ENCODE data around the gene ZFP36L2.
"Not testable (repeated sequence)": the region's sequence is repeated elsewhere in the genome, so short reads cannot be mapped to it uniquely, and the experiment has no call there.

The ZFP36L2 gene

GRCh38 chr2:43207553-43208300, 18.7 kb downstream of the ZFP36L2 start:
- DNase-seq (ENCODE audit: low read depth) = no peak

GRCh38 chr2:43206602-43207001, 19.8 kb downstream of the ZFP36L2 start:
- no peak for DNase-seq (ENCODE audit: low read depth)

- DNase-seq (ENCODE audit: low read depth) = no peak
Observed at GRCh38 chr2:43203373-43203772, 23.0 kb downstream of the ZFP36L2 start.

GRCh38 chr2:43202289-43202688, 24.1 kb downstream of the ZFP36L2 start:
- DNase-seq (ENCODE audit: low read depth) = no peak

- no peak for DNase-seq (ENCODE audit: low read depth)
Observed at GRCh38 chr2:43201497-43201896, 24.9 kb downstream of the ZFP36L2 start.

- DNase-seq (ENCODE audit: low read depth) = no peak
Observed at GRCh38 chr2:43201016-43201415, 25.4 kb downstream of the ZFP36L2 start.

- no peak for DNase-seq (ENCODE audit: low read depth)
Observed at GRCh38 chr2:43199492-43200488, 26.6 kb downstream of the ZFP36L2 start.

- no peak for DNase-seq (ENCODE audit: low read depth)
Observed at GRCh38 chr2:43198263-43198662, 28.1 kb downstream of the ZFP36L2 start.

- DNase-seq (ENCODE audit: low read depth) = no peak
Observed at GRCh38 chr2:43197588-43197896, 28.9 kb downstream of the ZFP36L2 start.

GRCh38 chr2:43196768-43197587, 29.4 kb downstream of the ZFP36L2 start:
- no peak for DNase-seq (ENCODE audit: low read depth)

- no peak for DNase-seq (ENCODE audit: low read depth)
Observed at GRCh38 chr2:43194121-43194869, 32.1 kb downstream of the ZFP36L2 start.

GRCh38 chr2:43193652-43194120, 32.7 kb downstream of the ZFP36L2 start:
- no peak for DNase-seq (ENCODE audit: low read depth)

GRCh38 chr2:43192744-43193651, 33.4 kb downstream of the ZFP36L2 start:
- no peak for DNase-seq (ENCODE audit: low read depth)

GRCh38 chr2:43191947-43192516, 34.4 kb downstream of the ZFP36L2 start:
- DNase-seq (ENCODE audit: low read depth) = no peak

- no peak for DNase-seq (ENCODE audit: low read depth)
Observed at GRCh38 chr2:43190311-43191052, 35.9 kb downstream of the ZFP36L2 start.

- not testable (repeated sequence) for DNase-seq (ENCODE audit: low read depth)
Observed at GRCh38 chr2:43189861-43190260, 36.5 kb downstream of the ZFP36L2 start.

GRCh38 chr2:43188561-43189386, 37.6 kb downstream of the ZFP36L2 start:
- DNase-seq (ENCODE audit: low read depth) = no peak

- no peak for DNase-seq (ENCODE audit: low read depth)
Observed at GRCh38 chr2:43186679-43187374, 39.6 kb downstream of the ZFP36L2 start.
